Neuronal stem cell (in vitro differentiated cells): ENCODE measurements around the gene FGL2.
"Not testable (repeated sequence)": the region's sequence is repeated elsewhere in the genome, so short reads cannot be mapped to it uniquely, and the experiment has no call there.

Experiments used
- DNase-seq: peaks from one replicate; pipeline ENCODE4 v3.0.0-alpha.2; 2013; ENCODE audit warnings: low spot score
- H2AFZ ChIP-seq: one replicate; pipeline ENCODE4 v1.6.1; 2013; ENCODE audit warnings: mild to moderate bottlenecking, low read length, inconsistent platforms
- H2AK5ac ChIP-seq: 2 replicates; pipeline ENCODE4 v1.6.1; 2013; ENCODE audit warnings: low read depth, mild to moderate bottlenecking, inconsistent platforms, low read length, moderate library complexity, mixed read lengths
- H2BK120ac ChIP-seq: 2 replicates; pipeline ENCODE4 v1.6.1; 2013; ENCODE audit warnings: low read depth, mild to moderate bottlenecking, inconsistent platforms, low read length, moderate library complexity, mixed read lengths
- H2BK12ac ChIP-seq: one replicate; pipeline ENCODE4 v1.6.1; 2013; ENCODE audit warnings: low read length, inconsistent platforms
- H2BK15ac ChIP-seq: 2 replicates; pipeline ENCODE4 v1.6.1; 2013; ENCODE audit warnings: mild to moderate bottlenecking, low read length, inconsistent platforms, mixed read lengths
- H2BK5ac ChIP-seq: one replicate; pipeline ENCODE4 v1.6.1; 2013; ENCODE audit warnings: inconsistent platforms, mild to moderate bottlenecking, low read length, moderate library complexity
- H3K14ac ChIP-seq: one replicate; pipeline ENCODE4 v1.6.1; 2013; ENCODE audit warnings: low read length, inconsistent platforms
- H3K18ac ChIP-seq: 2 replicates; pipeline ENCODE4 v1.6.1; 2013; ENCODE audit warnings: low read length, inconsistent platforms
- H3K23ac ChIP-seq: 2 replicates; pipeline ENCODE4 v1.6.1; 2013; ENCODE audit warnings: low read depth, mild to moderate bottlenecking, mixed read lengths, low read length, inconsistent platforms; ENCODE audit not compliant: poor library complexity
- H3K27ac ChIP-seq: replicated peaks from 3 replicates; pipeline ENCODE4 v1.5.1; 2013; ENCODE audit warnings: low read length, inconsistent platforms
- H3K27me3 ChIP-seq, 3 experiments: 2 replicates each; pipeline ENCODE4 v1.6.1; 2013; ENCODE audit warnings: low read length in 3 of 3, mild to moderate bottlenecking in 2 of 3, inconsistent platforms in 1 of 3, low read depth in 1 of 3, mixed read lengths in 1 of 3, moderate library complexity in 1 of 3; ENCODE audit not compliant: control insufficient read depth in 3 of 3, insufficient read depth in 3 of 3
- H3K36me3 ChIP-seq, 2 donors: replicated peaks in 1 of 2; 2 replicates each; pipeline ENCODE4 v1.6.1; 2013; ENCODE audit warnings: low read length in 2 of 2; ENCODE audit not compliant: control insufficient read depth in 2 of 2, insufficient read depth in 2 of 2
- H3K4ac ChIP-seq: 2 replicates; pipeline ENCODE4 v1.6.1; 2013; ENCODE audit warnings: inconsistent platforms, mild to moderate bottlenecking, low read length, moderate library complexity
- H3K4me1 ChIP-seq, 2 donors: 1 replicate in 1 of 2; 2 replicates in 1 of 2; pipeline ENCODE4 v1.6.1; 2013; ENCODE audit warnings: low read length in 2 of 2, low read depth in 1 of 2; ENCODE audit not compliant: control insufficient read depth in 2 of 2, insufficient read depth in 1 of 2
- H3K4me2 ChIP-seq: one replicate; pipeline ENCODE4 v1.6.1; 2013; ENCODE audit warnings: mild to moderate bottlenecking, low read length, inconsistent platforms; ENCODE audit not compliant: insufficient read depth, poor library complexity, severe bottlenecking
- H3K4me3 ChIP-seq, 2 donors: 2 replicates each; pipeline ENCODE4 v1.5.1; 2013; ENCODE audit warnings: low read length in 2 of 2, mild to moderate bottlenecking in 2 of 2, inconsistent platforms in 1 of 2, moderate library complexity in 1 of 2
- H3K79me1 ChIP-seq: one replicate; pipeline ENCODE4 v1.6.1; 2013; ENCODE audit warnings: low read depth, mild to moderate bottlenecking, inconsistent platforms, low read length, moderate library complexity
- H3K9ac ChIP-seq: one replicate; pipeline ENCODE4 v1.6.1; 2013; ENCODE audit warnings: mild to moderate bottlenecking, low read depth, low read length, inconsistent platforms; ENCODE audit not compliant: poor library complexity
- H3K9me3 ChIP-seq, 2 donors: replicated peaks in 1 of 2; 2 replicates each; pipeline versions ENCODE3 to v1.6.1; 2013; ENCODE audit warnings: low read length in 2 of 2, mild to moderate bottlenecking in 2 of 2, inconsistent platforms in 1 of 2, low read depth in 1 of 2, mixed read lengths in 1 of 2, moderate library complexity in 1 of 2; ENCODE audit not compliant: control insufficient read depth in 2 of 2, insufficient read depth in 1 of 2
- H4K8ac ChIP-seq: one replicate; pipeline ENCODE4 v1.6.1; 2013; ENCODE audit warnings: low read depth, mild to moderate bottlenecking, inconsistent platforms, low read length, moderate library complexity
- H4K91ac ChIP-seq: one replicate; pipeline ENCODE4 v1.6.1; 2013; ENCODE audit warnings: low read length, low read depth, mild to moderate bottlenecking, inconsistent platforms; ENCODE audit not compliant: poor library complexity

The FGL2 gene

GRCh38 chr7:77152232-77152631, 47.4 kb downstream of the FGL2 start:
- DNase-seq, H3K4ac ChIP-seq, H3K14ac ChIP-seq, H2BK15ac ChIP-seq, H3K18ac ChIP-seq, H3K23ac ChIP-seq, H2AK5ac ChIP-seq, H3K79me1 ChIP-seq, H3K27me3 ChIP-seq, H3K4me2 ChIP-seq, H3K36me3 ChIP-seq, H2BK120ac ChIP-seq, H3K27ac ChIP-seq, H3K9ac ChIP-seq, H2BK5ac ChIP-seq, H3K4me1 ChIP-seq, H3K9me3 ChIP-seq, H2AFZ ChIP-seq, H2BK12ac ChIP-seq, H4K8ac ChIP-seq, H3K4me3 ChIP-seq, H4K91ac ChIP-seq: not testable (repeated sequence)
